Measurements from ENCODE around the gene SPATS1.

SPATS1 gene

GRCh38 chr6:44386364-44386928, 44.0 kb downstream of the SPATS1 start:
- Histone ChIP-seq H3K9me3 (ENCODE audit: control insufficient read depth in 2 of 2, low read length in 2 of 2) (no peaks in the 10 kb centered on the region), H3K27ac (ENCODE audit: low read depth in 2 of 2, low read length in 2 of 2) (peak overlapping the region; percentile 95 to 97), H3K9ac (ENCODE audit: low read depth in 1 of 2, low read length in 2 of 2) (peak overlapping the region; percentile 95 to 98), H3K36me3 (ENCODE audit: control insufficient read depth in 2 of 2, insufficient read depth in 2 of 2, low read length in 2 of 2) (peaks cover 3 to 6% of the 10 kb centered on the region in 2 donors), H3K27me3 (ENCODE audit: control insufficient read depth in 2 of 2, insufficient read depth in 2 of 2, low read length in 2 of 2) (no peaks in the 10 kb centered on the region), H3K4me3 (ENCODE audit: low read length in 2 of 2) (peak overlapping the region; percentile 89 to 94), H3K4me1 (ENCODE audit: control insufficient read depth in 2 of 2, insufficient read depth in 2 of 2, low read length in 2 of 2) (peaks cover 12 to 18% of the 10 kb centered on the region in 2 donors)

- Histone ChIP-seq H3K4me1 (ENCODE audit: control insufficient read depth in 2 of 2, insufficient read depth in 2 of 2, low read length in 2 of 2) (peaks cover 12 to 18% of the 10 kb centered on the region in 2 donors), H3K36me3 (ENCODE audit: control insufficient read depth in 2 of 2, insufficient read depth in 2 of 2, low read length in 2 of 2) (peaks cover 3 to 8% of the 10 kb centered on the region in 2 donors), H3K9me3 (ENCODE audit: control insufficient read depth in 2 of 2, low read length in 2 of 2) (no peaks in the 10 kb centered on the region), H3K27ac (ENCODE audit: low read depth in 2 of 2, low read length in 2 of 2) (peak overlapping the region; percentile 95 to 97), H3K9ac (ENCODE audit: low read depth in 1 of 2, low read length in 2 of 2) (peak overlapping the region; percentile 95 to 98), H3K27me3 (ENCODE audit: control insufficient read depth in 2 of 2, insufficient read depth in 2 of 2, low read length in 2 of 2) (no peaks in the 10 kb centered on the region), H3K4me3 (ENCODE audit: low read length in 2 of 2) (peak overlapping the region; percentile 89 to 94)
These were observed 44.5 kb downstream of the SPATS1 start for GRCh38 chr6:44386929-44387345.

- Histone ChIP-seq H3K27ac (ENCODE audit: low read depth in 2 of 2, low read length in 2 of 2) (peak within 1 kb of the TSS; percentile 95 to 97), H3K4me1 (ENCODE audit: control insufficient read depth in 2 of 2, insufficient read depth in 2 of 2, low read length in 2 of 2) (peaks cover 12 to 18% of the 10 kb centered on the region in 2 donors), H3K4me3 (ENCODE audit: low read length in 2 of 2) (peak within 1 kb of the TSS; percentile 89 to 94), H3K27me3 (ENCODE audit: control insufficient read depth in 2 of 2, insufficient read depth in 2 of 2, low read length in 2 of 2) (no peaks in the 10 kb centered on the region), H3K9me3 (ENCODE audit: control insufficient read depth in 2 of 2, low read length in 2 of 2) (no peaks in the 10 kb centered on the region), H3K9ac (ENCODE audit: low read depth in 1 of 2, low read length in 2 of 2) (peak within 1 kb of the TSS; percentile 95 to 98), H3K36me3 (ENCODE audit: control insufficient read depth in 2 of 2, insufficient read depth in 2 of 2, low read length in 2 of 2) (peaks cover 6 to 13% of the 10 kb centered on the region in 2 donors)
These were observed 45.1 kb downstream of the SPATS1 start, which contains the start of gene CDC5L for GRCh38 chr6:44387346-44388134. Gene CDC5L (plus strand): TSS chr6:44387706. CDS start chr6:44387824, 118 bp downstream.

- peak overlapping the region; percentile 95 to 97 for H3K27ac ChIP-seq (ENCODE audit: low read depth in 2 of 2, low read length in 2 of 2)
- peak overlapping the region; percentile 42 to 98 for H3K9ac ChIP-seq (ENCODE audit: low read depth in 1 of 2, low read length in 2 of 2)
- no peaks in the 10 kb centered on the region for H3K27me3 ChIP-seq (ENCODE audit: control insufficient read depth in 2 of 2, insufficient read depth in 2 of 2, low read length in 2 of 2)
- H3K4me1 ChIP-seq (ENCODE audit: control insufficient read depth in 2 of 2, insufficient read depth in 2 of 2, low read length in 2 of 2) = peaks cover 12 to 18% of the 10 kb centered on the region in 2 donors
- no peaks in the 10 kb centered on the region for H3K9me3 ChIP-seq (ENCODE audit: control insufficient read depth in 2 of 2, low read length in 2 of 2)
- H3K4me3 ChIP-seq (ENCODE audit: low read length in 2 of 2) = peak overlapping the region; percentile 89 to 94
- peaks cover 11 to 18% of the 10 kb centered on the region in 2 donors for H3K36me3 ChIP-seq (ENCODE audit: control insufficient read depth in 2 of 2, insufficient read depth in 2 of 2, low read length in 2 of 2)
These were observed 45.7 kb downstream of the SPATS1 start for GRCh38 chr6:44388135-44388487.

GRCh38 chr6:44388887-44389286, 46.4 kb downstream of the SPATS1 start:
- Histone ChIP-seq H3K4me3 (ENCODE audit: low read length in 2 of 2) (peak overlapping the region in 1 of 2 donors; percentile 89), H3K27me3 (ENCODE audit: control insufficient read depth in 2 of 2, insufficient read depth in 2 of 2, low read length in 2 of 2) (no peaks in the 10 kb centered on the region), H3K9me3 (ENCODE audit: control insufficient read depth in 2 of 2, low read length in 2 of 2) (no peaks in the 10 kb centered on the region), H3K36me3 (ENCODE audit: control insufficient read depth in 2 of 2, insufficient read depth in 2 of 2, low read length in 2 of 2) (peaks cover 19 to 26% of the 10 kb centered on the region in 2 donors), H3K4me1 (ENCODE audit: control insufficient read depth in 2 of 2, insufficient read depth in 2 of 2, low read length in 2 of 2) (peaks cover 12 to 18% of the 10 kb centered on the region in 2 donors), H3K9ac (ENCODE audit: low read depth in 1 of 2, low read length in 2 of 2) (no peak overlapping the region), H3K27ac (ENCODE audit: low read depth in 2 of 2, low read length in 2 of 2) (no peak overlapping the region)

GRCh38 chr6:44390158-44390683, 47.8 kb downstream of the SPATS1 start:
- no peak overlapping the region for H3K4me3 ChIP-seq (ENCODE audit: low read length in 2 of 2)
- H3K9me3 ChIP-seq (ENCODE audit: control insufficient read depth in 2 of 2, low read length in 2 of 2) = no peaks in the 10 kb centered on the region
- peaks cover 12 to 18% of the 10 kb centered on the region in 2 donors for H3K4me1 ChIP-seq (ENCODE audit: control insufficient read depth in 2 of 2, insufficient read depth in 2 of 2, low read length in 2 of 2)
- H3K27me3 ChIP-seq (ENCODE audit: control insufficient read depth in 2 of 2, insufficient read depth in 2 of 2, low read length in 2 of 2) = no peaks in the 10 kb centered on the region
- no peak overlapping the region for H3K27ac ChIP-seq (ENCODE audit: low read depth in 2 of 2, low read length in 2 of 2)
- H3K9ac ChIP-seq (ENCODE audit: low read depth in 1 of 2, low read length in 2 of 2) = no peak overlapping the region
- peaks cover 29 to 38% of the 10 kb centered on the region in 2 donors for H3K36me3 ChIP-seq (ENCODE audit: control insufficient read depth in 2 of 2, insufficient read depth in 2 of 2, low read length in 2 of 2)

Data from mucosa of rectum (tissue), 2 donors.